A549 treated with AZD9567 at 1 μM for 4 hours (cell line): ENCODE measurements around the gene DEFB110. TPM values are rescaled to one million over a fixed set of nuclear protein-coding genes. Genes with fewer than 3 reads are reported as not detected.

Source experiments
- total RNA-seq: library from RNA; stranded (reverse); fragments of 200-300 nt; extraction: Qiagen RNA extraction; gene quantifications from 5 replicates; pipeline ENCODE4 v1.2.3, GENCODE V29; 2022; ENCODE audit not compliant: insufficient read depth

The DEFB110 gene
- not detected in 5 replicates for total RNA-seq

GRCh38 chr6:50021894-50022293 is at the start of gene DEFB110:
Gene DEFB110 (minus strand): TSS chr6:50021994. CDS start chr6:50021935, 59 bp downstream.

GRCh38 chr6:50049829-50050228 is 28.0 kb upstream of the DEFB110 start, which contains the start of gene DEFB112:
Gene DEFB112 (minus strand): TSS chr6:50049929. CDS start chr6:50049869, 60 bp downstream.

GRCh38 chr6:49969605-49970004 is 52.2 kb downstream of the DEFB110 start, which contains the start of gene DEFB113:
Gene DEFB113 (minus strand): TSS chr6:49969625. CDS start chr6:49969625, 0 bp downstream.

Other genes with a start within 250 kb of the DEFB110 start
- not detected in 5 replicates for gene PGK2, start 234.7 kb downstream of the DEFB110 start, total RNA-seq
- not detected in 5 replicates for gene CRISP1, start 155.5 kb downstream of the DEFB110 start, total RNA-seq
- not detected in 5 replicates for gene DEFB114, start 57.8 kb downstream of the DEFB110 start, total RNA-seq
- not detected in 5 replicates for gene DEFB113, start 52.4 kb downstream of the DEFB110 start, total RNA-seq
- not detected in 5 replicates for gene DEFB112, start 27.9 kb upstream of the DEFB110 start, total RNA-seq